ENCODE data around the gene ASGR2.
"Not testable (repeated sequence)": the region's sequence is repeated elsewhere in the genome, so short reads cannot be mapped to it uniquely, and the experiment has no call there.

The ASGR2 gene

GRCh38 chr17:7109461-7110322 is 4.9 kb downstream of the ASGR2 start:
- H3K9ac ChIP-seq (ENCODE audit: low read depth, low read length) = no peak overlapping the region

GRCh38 chr17:7108981-7109380 is 5.6 kb downstream of the ASGR2 start:
- 91% methylated on average over 9 of the region's 9 CpGs for WGBS
- Histone ChIP-seq H3K4me1 (ENCODE audit: insufficient read depth, low read length) (no peaks in the 10 kb centered on the region), H3K36me3 (ENCODE audit: insufficient read depth, low read length) (no peaks in the 10 kb centered on the region), H3K9me3 (ENCODE audit: insufficient read depth, low read depth, low read length) (no peaks in the 10 kb centered on the region), H3K27ac (ENCODE audit: low read depth, low read length) (no peak overlapping the region), H3K4me3 (ENCODE audit: low read length) (no peak overlapping the region), H3K9ac (ENCODE audit: low read depth, low read length) (no peak overlapping the region), H3K27me3 (ENCODE audit: insufficient read depth, low read length) (no peaks in the 10 kb centered on the region)

More at GRCh38 chr17:7109461-7110322, 4.9 kb downstream of the ASGR2 start:
- Histone ChIP-seq H3K9me3 (ENCODE audit: insufficient read depth, low read depth, low read length) (no peaks in the 10 kb centered on the region), H3K27ac (ENCODE audit: low read depth, low read length) (no peak overlapping the region), H3K27me3 (ENCODE audit: insufficient read depth, low read length) (no peaks in the 10 kb centered on the region), H3K4me1 (ENCODE audit: insufficient read depth, low read length) (no peaks in the 10 kb centered on the region), H3K4me3 (ENCODE audit: low read length) (no peak overlapping the region), H3K36me3 (ENCODE audit: insufficient read depth, low read length) (no peaks in the 10 kb centered on the region)
- WGBS = 86% methylated on average over 10 of the region's 10 CpGs

GRCh38 chr17:7108560-7108925 is 6.1 kb downstream of the ASGR2 start:
- Histone ChIP-seq H3K4me3 (ENCODE audit: low read length) (no peak overlapping the region), H3K27ac (ENCODE audit: low read depth, low read length) (no peak overlapping the region)
- WGBS = 94% methylated on average over 10 of the region's 10 CpGs

DNA sequence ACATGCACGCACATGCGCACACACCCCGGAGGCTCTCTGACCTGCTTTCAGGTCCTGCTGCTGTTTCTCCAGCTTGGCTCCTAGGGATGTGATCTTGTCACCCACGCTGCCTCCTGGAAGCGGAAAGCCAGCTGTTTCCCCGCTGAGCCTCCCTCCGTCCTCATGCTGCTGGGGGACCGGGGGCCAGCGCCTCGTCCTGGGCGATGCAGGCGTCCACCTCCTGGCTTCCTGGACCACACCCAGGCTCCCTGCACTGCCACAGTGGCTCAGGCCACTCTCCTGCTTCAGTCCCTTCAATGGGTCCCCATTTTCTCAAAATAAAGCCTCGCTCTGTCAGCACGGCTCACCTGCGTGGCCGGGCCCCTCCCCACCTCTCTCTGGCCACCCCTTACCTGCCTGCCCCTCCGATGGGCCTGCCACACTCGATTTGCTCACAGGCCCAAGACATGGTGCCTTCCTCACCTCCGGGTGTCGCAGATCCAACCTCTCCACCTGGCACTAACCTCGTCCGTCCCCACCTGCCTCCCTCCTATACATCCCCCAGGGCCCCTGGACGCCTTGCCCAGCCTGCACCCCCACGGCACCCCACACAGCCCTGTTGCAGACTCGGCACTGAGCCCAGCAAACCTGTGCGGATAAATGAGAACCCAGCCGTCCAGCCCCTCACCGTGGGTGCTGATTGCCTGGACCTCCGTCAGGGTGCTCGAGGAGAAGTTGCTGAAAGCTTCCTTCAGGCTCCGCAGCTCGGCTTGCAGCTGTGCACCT is 6.6 kb downstream of the ASGR2 start:
- H3K36me3 ChIP-seq (ENCODE audit: insufficient read depth, low read length) = no peaks in the 10 kb centered on the region
- H3K27ac ChIP-seq (ENCODE audit: low read depth, low read length) = no peak overlapping the region
- H3K27me3 ChIP-seq (ENCODE audit: insufficient read depth, low read length) = no peaks in the 10 kb centered on the region
- 90% methylated on average over 32 of the region's 32 CpGs for WGBS
- H3K4me1 ChIP-seq (ENCODE audit: insufficient read depth, low read length) = no peaks in the 10 kb centered on the region
- no peak overlapping the region for H3K4me3 ChIP-seq (ENCODE audit: low read length)
- H3K9me3 ChIP-seq (ENCODE audit: insufficient read depth, low read depth, low read length) = no peaks in the 10 kb centered on the region
- no peak overlapping the region for H3K9ac ChIP-seq (ENCODE audit: low read depth, low read length)

More at GRCh38 chr17:7108560-7108925, 6.1 kb downstream of the ASGR2 start:
- no peak overlapping the region for H3K9ac ChIP-seq (ENCODE audit: low read depth, low read length)
- H3K27me3 ChIP-seq (ENCODE audit: insufficient read depth, low read length) = no peaks in the 10 kb centered on the region
- no peaks in the 10 kb centered on the region for H3K9me3 ChIP-seq (ENCODE audit: insufficient read depth, low read depth, low read length)
- H3K36me3 ChIP-seq (ENCODE audit: insufficient read depth, low read length) = no peaks in the 10 kb centered on the region
- H3K4me1 ChIP-seq (ENCODE audit: insufficient read depth, low read length) = no peaks in the 10 kb centered on the region

DNA sequence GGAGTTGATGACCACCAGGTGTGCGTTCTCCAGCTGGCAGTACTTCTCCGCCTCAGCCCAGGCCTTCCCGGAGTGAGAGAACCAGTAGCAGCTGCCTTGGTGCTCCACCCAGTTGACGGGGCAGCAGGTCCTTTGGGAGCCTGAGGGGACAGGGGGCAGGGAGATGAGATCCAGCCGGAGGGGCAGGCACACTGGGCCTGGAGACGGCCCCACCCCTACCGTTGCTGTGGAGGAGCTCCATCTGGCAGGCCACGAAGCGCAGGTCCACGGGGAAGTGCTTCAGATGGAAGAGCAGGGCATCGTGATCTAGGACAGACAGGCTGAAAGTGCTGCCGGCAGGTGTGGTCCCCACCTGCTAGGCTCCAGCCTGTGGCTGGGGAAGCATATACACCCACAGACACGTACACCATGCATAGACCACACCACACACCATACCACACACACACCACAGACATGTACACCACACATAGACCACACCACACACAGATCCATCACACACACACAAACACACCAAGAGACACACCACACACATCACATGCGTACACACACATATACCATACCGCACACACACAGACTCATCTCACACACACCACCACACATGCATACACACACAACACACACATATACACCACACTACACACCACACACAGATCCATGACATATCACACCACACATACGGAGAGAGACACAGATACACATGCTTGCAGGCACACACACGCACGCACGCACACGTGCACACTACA is 7.4 kb downstream of the ASGR2 start:
- Histone ChIP-seq H3K27me3 (ENCODE audit: insufficient read depth, low read length) (no peaks in the 10 kb centered on the region), H3K4me1 (ENCODE audit: insufficient read depth, low read length) (no peaks in the 10 kb centered on the region), H3K4me3 (ENCODE audit: low read length) (no peak overlapping the region), H3K9ac (ENCODE audit: low read depth, low read length) (no peak overlapping the region), H3K36me3 (ENCODE audit: insufficient read depth, low read length) (no peaks in the 10 kb centered on the region), H3K27ac (ENCODE audit: low read depth, low read length) (no peak overlapping the region), H3K9me3 (ENCODE audit: insufficient read depth, low read depth, low read length) (no peaks in the 10 kb centered on the region)
- WGBS = 91% methylated on average over 20 of the region's 20 CpGs

GRCh38 chr17:7102421-7102820 is 12.2 kb downstream of the ASGR2 start:
- H3K9me3 ChIP-seq (ENCODE audit: insufficient read depth, low read depth, low read length) = no peaks in the 10 kb centered on the region
- H3K4me1 ChIP-seq (ENCODE audit: insufficient read depth, low read length) = no peaks in the 10 kb centered on the region
- H3K9ac ChIP-seq (ENCODE audit: low read depth, low read length) = no peak overlapping the region
- peaks cover 2% of the 10 kb centered on the region; the same call in 1 of the 2 replicates for H3K27me3 ChIP-seq (ENCODE audit: insufficient read depth, low read length)
- no peaks in the 10 kb centered on the region for H3K36me3 ChIP-seq (ENCODE audit: insufficient read depth, low read length)
- no peak overlapping the region for H3K27ac ChIP-seq (ENCODE audit: low read depth, low read length)
- no peak overlapping the region for H3K4me3 ChIP-seq (ENCODE audit: low read length)
- WGBS = 90% methylated on average over 6 of the region's 6 CpGs

GRCh38 chr17:7101531-7101930 is 13.1 kb downstream of the ASGR2 start:
- 92% methylated on average over 14 of the region's 14 CpGs for WGBS
- Histone ChIP-seq H3K9me3 (ENCODE audit: insufficient read depth, low read depth, low read length) (no peaks in the 10 kb centered on the region), H3K4me3 (ENCODE audit: low read length) (no peak overlapping the region), H3K4me1 (ENCODE audit: insufficient read depth, low read length) (no peaks in the 10 kb centered on the region), H3K36me3 (ENCODE audit: insufficient read depth, low read length) (no peaks in the 10 kb centered on the region), H3K27me3 (ENCODE audit: insufficient read depth, low read length) (peaks cover 2% of the 10 kb centered on the region; the same call in 1 of the 2 replicates), H3K9ac (ENCODE audit: low read depth, low read length) (no peak overlapping the region), H3K27ac (ENCODE audit: low read depth, low read length) (no peak overlapping the region)

- H3K9me3 ChIP-seq (ENCODE audit: insufficient read depth, low read depth, low read length); H3K36me3 ChIP-seq (ENCODE audit: insufficient read depth, low read length); H3K4me1 ChIP-seq (ENCODE audit: insufficient read depth, low read length); H3K27me3 ChIP-seq (ENCODE audit: insufficient read depth, low read length); H3K4me3 ChIP-seq (ENCODE audit: low read length); H3K9ac ChIP-seq (ENCODE audit: low read depth, low read length); H3K27ac ChIP-seq (ENCODE audit: low read depth, low read length): not testable (repeated sequence)
- WGBS = 93% methylated on average over 48 of the region's 50 CpGs
These were observed 13.8 kb downstream of the ASGR2 start for GRCh38 chr17:7100641-7101379.

GRCh38 chr17:7098802-7099459 is 15.7 kb downstream of the ASGR2 start:
- Histone ChIP-seq H3K4me1 (ENCODE audit: insufficient read depth, low read length) (no peaks in the 10 kb centered on the region), H3K9ac (ENCODE audit: low read depth, low read length) (no peak overlapping the region), H3K27me3 (ENCODE audit: insufficient read depth, low read length) (peaks cover 2% of the 10 kb centered on the region; the same call in 1 of the 2 replicates), H3K27ac (ENCODE audit: low read depth, low read length) (no peak overlapping the region), H3K9me3 (ENCODE audit: insufficient read depth, low read depth, low read length) (no peaks in the 10 kb centered on the region), H3K4me3 (ENCODE audit: low read length) (no peak overlapping the region), H3K36me3 (ENCODE audit: insufficient read depth, low read length) (no peaks in the 10 kb centered on the region)
- 91% methylated on average over 9 of the region's 13 CpGs for WGBS

- no peak overlapping the region for H3K4me3 ChIP-seq (ENCODE audit: low read length)
- peaks cover 2% of the 10 kb centered on the region; the same call in 1 of the 2 replicates for H3K27me3 ChIP-seq (ENCODE audit: insufficient read depth, low read length)
- no peak overlapping the region for H3K9ac ChIP-seq (ENCODE audit: low read depth, low read length)
- no peaks in the 10 kb centered on the region for H3K9me3 ChIP-seq (ENCODE audit: insufficient read depth, low read depth, low read length)
- WGBS = 89% methylated on average over 5 of the region's 5 CpGs
- H3K27ac ChIP-seq (ENCODE audit: low read depth, low read length) = no peak overlapping the region
- no peaks in the 10 kb centered on the region for H3K4me1 ChIP-seq (ENCODE audit: insufficient read depth, low read length)
- no peaks in the 10 kb centered on the region for H3K36me3 ChIP-seq (ENCODE audit: insufficient read depth, low read length)
These were observed 16.7 kb downstream of the ASGR2 start for GRCh38 chr17:7097940-7098339.

All from HUES64 (cell line).